Measurements from ENCODE around the gene KCNQ5.

KCNQ5 gene

GRCh38 chr6:72677740-72678139 lies 55.9 kb downstream of the KCNQ5 start:
- no peak for DNase-seq (ENCODE audit: low read depth)

- DNase-seq (ENCODE audit: low read depth), result no peak
Observed at GRCh38 chr6:72683797-72684196, 61.9 kb downstream of the KCNQ5 start.

GRCh38 chr6:72689107-72689954 lies 67.5 kb downstream of the KCNQ5 start:
- DNase-seq (ENCODE audit: low read depth), result no peak

GRCh38 chr6:72691249-72691648 lies 69.4 kb downstream of the KCNQ5 start:
- DNase-seq (ENCODE audit: low read depth), result no peak

DNA sequence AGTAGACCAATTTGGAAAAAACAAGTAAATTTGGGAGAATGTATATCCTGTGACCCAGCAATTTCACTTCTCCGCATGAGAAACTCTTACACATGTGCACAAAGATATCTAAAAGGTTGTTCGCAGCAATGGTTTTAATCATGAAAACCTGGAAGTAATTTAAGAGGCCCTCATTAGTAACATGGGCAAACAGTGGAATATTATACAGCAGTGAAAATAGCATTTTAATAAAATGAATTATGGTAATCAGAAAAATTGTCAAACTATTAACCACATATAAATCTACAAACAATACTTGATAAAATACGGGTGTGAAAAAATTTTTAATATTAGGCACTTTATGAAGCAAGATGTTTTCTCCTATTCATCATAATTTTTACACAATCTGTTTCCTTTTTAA lies 74.2 kb downstream of the KCNQ5 start:
- DNase-seq (ENCODE audit: low read depth), result no peak

- DNase-seq (ENCODE audit: low read depth), result no peak
Observed at GRCh38 chr6:72699159-72699558, 77.3 kb downstream of the KCNQ5 start.

DNA sequence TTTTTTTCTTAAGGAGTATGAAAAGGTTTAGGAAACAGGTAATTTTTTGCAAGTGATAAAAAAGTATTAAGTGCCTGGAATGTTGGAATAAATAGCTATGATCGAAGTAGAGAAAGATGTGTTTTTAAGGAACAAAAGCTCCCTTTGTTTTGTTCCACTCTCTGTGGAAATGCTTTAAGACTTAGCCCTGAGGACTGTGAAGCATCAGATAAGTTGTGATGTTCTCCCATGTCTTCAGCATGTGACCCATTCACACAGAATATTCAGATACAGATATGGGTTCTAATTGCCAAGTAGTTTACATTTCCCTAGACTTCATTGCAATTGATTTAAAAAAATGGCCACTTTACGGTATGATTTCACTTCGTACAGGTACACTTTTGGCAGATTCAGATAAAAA lies 80.6 kb downstream of the KCNQ5 start:
- no peak for DNase-seq (ENCODE audit: low read depth)

GRCh38 chr6:72703093-72703492 lies 81.2 kb downstream of the KCNQ5 start:
- DNase-seq (ENCODE audit: low read depth), result no peak

- no peak for DNase-seq (ENCODE audit: low read depth)
Observed at GRCh38 chr6:72704979-72705378, 83.1 kb downstream of the KCNQ5 start.

DNA sequence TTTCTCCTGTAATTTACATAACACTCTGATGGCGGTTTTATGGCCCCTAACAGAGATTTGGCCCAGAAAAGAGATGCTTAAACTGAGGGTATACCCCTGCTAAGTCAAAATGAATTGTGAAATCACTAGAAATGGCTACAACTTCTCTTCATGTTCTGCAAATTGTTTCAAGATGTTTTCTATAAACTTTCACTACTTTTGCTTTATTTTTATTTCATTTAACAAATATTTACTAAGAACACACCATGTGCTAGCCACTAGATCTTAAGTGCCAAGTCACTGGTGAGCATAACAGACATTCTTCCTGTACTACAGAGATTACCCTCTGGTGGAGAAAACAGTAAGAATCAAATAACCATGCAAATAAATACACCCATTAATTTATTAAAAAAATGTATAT lies 87.6 kb downstream of the KCNQ5 start:
- DNase-seq (ENCODE audit: low read depth), result peak; percentile 40

DNA sequence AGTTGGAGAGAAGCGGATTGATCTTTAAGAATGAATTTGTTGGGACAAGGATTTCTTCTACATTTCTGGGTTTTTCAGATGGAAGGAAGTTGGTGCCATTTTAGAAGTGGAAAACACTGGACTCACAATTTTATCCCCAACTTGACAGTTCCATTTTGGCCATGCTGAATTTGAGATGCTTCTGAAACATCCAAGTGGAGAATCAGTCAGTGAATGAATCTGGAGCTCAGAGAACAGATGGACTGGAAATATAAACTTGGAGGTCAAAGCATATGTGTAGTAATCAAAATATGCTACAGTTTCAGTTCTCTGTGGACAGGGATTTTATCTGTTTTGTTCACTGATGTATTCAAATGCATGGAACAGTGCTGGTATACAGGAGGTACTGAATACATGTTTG lies 89.9 kb downstream of the KCNQ5 start:
- DNase-seq (ENCODE audit: low read depth), result no peak

- DNase-seq (ENCODE audit: low read depth), result no peak
Observed at GRCh38 chr6:72712910-72713309, 91.0 kb downstream of the KCNQ5 start.

DNA sequence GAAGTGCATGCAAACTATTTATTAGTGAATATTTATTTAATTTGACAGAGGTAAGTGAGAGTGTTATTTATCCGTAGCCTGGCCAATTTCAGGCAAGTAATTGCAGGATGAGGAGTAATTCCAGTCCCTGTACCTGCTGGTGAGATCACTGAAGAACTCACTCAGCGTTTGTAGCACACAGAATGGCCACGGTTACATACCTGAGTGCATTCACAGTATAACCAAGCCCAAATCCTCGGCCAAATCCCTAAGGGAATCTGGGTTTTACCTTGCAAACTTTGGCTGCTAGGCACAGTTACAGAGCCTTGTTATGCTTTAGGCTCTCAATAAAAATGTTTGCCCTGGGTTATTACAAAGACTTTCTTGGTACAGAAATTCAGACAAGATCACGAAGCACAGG lies 93.3 kb downstream of the KCNQ5 start:
- DNase-seq (ENCODE audit: low read depth), result no peak

- no peak for DNase-seq (ENCODE audit: low read depth)
Observed at GRCh38 chr6:72716916-72717315, 95.1 kb downstream of the KCNQ5 start.

DNA sequence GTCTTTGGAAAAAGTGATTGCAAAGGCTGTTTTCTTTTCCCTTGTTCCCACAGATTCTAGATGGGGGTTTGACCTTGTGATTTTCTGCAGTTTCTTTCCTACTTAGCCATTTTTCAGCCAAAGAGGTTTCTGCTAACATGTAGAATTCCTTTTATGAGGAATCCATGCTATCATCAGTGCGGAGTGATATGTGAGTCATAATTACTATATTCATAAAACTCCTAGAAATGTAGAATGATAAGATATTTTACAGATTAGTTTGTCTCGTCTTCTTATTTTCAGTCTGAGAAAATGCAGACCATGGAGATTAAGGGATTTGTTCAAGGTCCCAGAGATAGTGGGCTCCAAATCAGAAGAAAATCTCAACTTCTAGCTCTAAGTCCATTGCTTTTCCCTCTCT lies 98.6 kb downstream of the KCNQ5 start:
- no peak for DNase-seq (ENCODE audit: low read depth)

DNA sequence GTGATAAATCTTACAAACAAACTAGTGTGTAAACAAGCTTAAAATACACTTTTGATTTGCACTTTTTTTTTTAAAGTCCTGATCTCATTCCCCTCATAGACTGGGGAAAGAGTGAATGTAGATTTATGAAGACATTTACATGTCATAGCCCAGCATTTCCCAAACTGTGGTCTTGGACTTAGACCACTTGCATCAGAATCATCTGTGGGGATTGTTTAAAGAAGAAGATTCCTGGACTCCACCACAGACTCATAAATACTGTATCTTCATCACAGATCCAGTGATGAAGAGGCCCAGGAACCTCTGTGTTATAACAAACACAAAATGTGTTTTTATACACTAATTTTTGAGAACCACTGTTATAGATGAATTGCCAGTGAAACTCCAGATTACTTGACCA lies 99.5 kb downstream of the KCNQ5 start:
- no peak for DNase-seq (ENCODE audit: low read depth)

GRCh38 chr6:72724545-72724944 lies 102.7 kb downstream of the KCNQ5 start:
- DNase-seq (ENCODE audit: low read depth), result no peak

- DNase-seq (ENCODE audit: low read depth), result no peak
Observed at GRCh38 chr6:72728706-72729343, 107.0 kb downstream of the KCNQ5 start.

DNA sequence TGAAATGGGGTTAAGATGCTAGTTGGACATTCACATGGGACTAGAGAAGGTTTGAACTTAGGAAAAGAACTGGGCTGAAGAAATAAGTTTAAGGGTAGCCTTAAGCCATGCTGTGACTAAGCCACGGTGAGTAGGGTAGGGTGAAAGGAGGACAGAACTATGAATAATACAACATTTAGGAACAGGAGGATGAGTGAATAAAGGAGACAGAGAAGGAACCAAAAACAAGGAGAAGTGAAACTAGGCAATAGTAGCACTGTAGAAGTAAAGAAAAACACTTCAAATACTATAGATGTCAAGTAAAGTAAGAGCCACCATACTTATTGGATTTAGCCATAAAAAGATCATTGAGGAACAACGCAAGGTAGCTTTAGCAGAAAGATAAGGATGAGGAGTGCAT lies 111.2 kb downstream of the KCNQ5 start:
- no peak for DNase-seq (ENCODE audit: low read depth)

DNA sequence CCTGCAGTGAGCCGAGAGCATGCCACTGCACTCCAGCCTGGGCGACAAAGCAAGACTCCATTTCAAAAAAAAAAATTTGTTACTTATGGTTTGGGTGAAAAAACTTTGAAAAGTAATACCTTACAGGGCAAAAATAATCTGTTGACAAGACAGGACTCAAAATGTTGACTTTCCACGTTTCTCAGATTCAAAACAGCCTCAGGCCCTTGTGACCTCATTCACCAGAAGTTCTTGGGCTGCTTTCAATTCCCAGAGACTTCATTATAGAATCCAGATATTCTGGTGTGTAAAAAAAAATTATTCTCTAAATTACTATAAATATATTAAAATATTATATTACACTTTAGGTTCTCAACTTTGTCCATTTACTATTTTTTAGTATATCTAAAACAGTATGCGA lies 116.2 kb downstream of the KCNQ5 start:
- no peak for DNase-seq (ENCODE audit: low read depth)

DNA sequence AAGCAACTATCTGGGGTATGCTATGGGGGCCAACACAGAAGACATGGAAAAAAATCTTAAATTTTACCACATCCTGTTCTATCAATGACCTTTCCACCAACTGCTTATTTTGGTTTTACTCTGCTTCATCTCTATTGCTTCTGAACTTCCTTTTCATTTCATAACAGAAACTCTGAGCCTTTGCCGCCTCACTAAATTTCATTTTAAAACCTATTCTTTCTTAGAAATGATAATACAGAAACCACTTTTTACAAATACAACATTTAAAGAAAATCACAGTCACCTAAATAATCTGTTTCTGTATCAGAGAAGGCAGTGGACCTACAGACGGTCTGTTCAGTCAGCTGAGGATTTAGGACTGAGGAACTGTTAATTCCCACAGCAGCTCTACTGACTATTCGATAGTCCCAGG lies 117.5 kb downstream of the KCNQ5 start:
- no peak for DNase-seq (ENCODE audit: low read depth)

DNA sequence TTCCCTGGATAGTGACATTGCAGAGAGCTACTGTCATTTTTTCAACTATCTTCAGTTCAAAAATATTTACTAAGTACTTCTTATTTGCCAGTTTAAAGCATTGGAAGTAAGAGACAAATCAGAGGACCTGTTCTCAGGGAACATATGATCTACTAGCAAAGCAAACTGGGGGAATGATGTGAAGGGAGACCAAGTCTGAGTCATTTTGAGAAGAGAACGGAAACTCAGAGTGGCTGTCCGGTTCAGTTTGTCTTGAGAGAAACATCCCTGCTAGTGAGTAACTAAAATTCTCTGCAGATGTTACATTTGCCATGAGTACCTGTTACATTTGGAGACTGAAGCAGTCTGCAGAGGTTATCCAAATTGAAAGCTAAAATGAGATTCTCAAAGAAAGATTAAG lies 118.3 kb downstream of the KCNQ5 start:
- no peak for DNase-seq (ENCODE audit: low read depth)

- no peak for DNase-seq (ENCODE audit: low read depth)
Observed at GRCh38 chr6:72741083-72741482, 119.2 kb downstream of the KCNQ5 start.
